GM23248 (cell line): ENCODE results near the gene PLEKHG2. TPM values are rescaled to one million over a fixed set of nuclear protein-coding genes. Genes with fewer than 3 reads are reported as not detected.
"Not testable (repeated sequence)": the region's sequence is repeated elsewhere in the genome, so short reads cannot be mapped to it uniquely, and the experiment has no call there.

Source experiments
- DNase-seq: peaks from one replicate; pipeline ENCODE4 v3.0.0-alpha.2; 2015
- H2AFZ ChIP-seq: fragments of 200-600 bp; sonication (generic); 2 replicates; pipeline ENCODE4 v1.6.1; 2016; ENCODE audit warnings: antibody characterized with exemption
- H3F3A ChIP-seq: fragments of 200-600 bp; sonication (generic); 2 replicates; pipeline ENCODE4 v1.6.1; 2016; ENCODE audit warnings: mild to moderate bottlenecking, antibody characterized with exemption, mixed run types; ENCODE audit not compliant: insufficient read depth
- H3K27ac ChIP-seq: fragments of 200-600 bp; sonication (generic); 2 replicates; pipeline ENCODE4 v1.5.1; 2016; ENCODE audit warnings: mild to moderate bottlenecking
- H3K27me3 ChIP-seq: fragments of 200-600 bp; sonication (generic); replicated peaks from 2 replicates; pipeline ENCODE4 v1.6.1; 2016; ENCODE audit warnings: mild to moderate bottlenecking; ENCODE audit not compliant: insufficient read depth
- H3K36me3 ChIP-seq: fragments of 200-600 bp; sonication (generic); 2 replicates; pipeline ENCODE4 v1.6.1; 2016; ENCODE audit warnings: low read depth, mild to moderate bottlenecking
- H3K4me1 ChIP-seq: fragments of 200-600 bp; sonication (generic); 2 replicates; pipeline ENCODE4 v1.6.1; 2016; ENCODE audit warnings: mild to moderate bottlenecking; ENCODE audit not compliant: insufficient read depth
- H3K4me2 ChIP-seq: fragments of 200-600 bp; sonication (generic); one replicate; pipeline ENCODE4 v1.6.1; 2016; ENCODE audit warnings: mild to moderate bottlenecking; ENCODE audit not compliant: unreplicated experiment
- H3K4me3 ChIP-seq: fragments of 200-600 bp; sonication (generic); 2 replicates; pipeline ENCODE4 v1.5.1; 2016; ENCODE audit warnings: mild to moderate bottlenecking
- H3K79me2 ChIP-seq: fragments of 200-600 bp; sonication (generic); 2 replicates; pipeline ENCODE4 v1.6.1; 2016; ENCODE audit warnings: mild to moderate bottlenecking; ENCODE audit not compliant: insufficient read depth
- H3K9ac ChIP-seq: fragments of 200-600 bp; sonication (generic); 2 replicates; pipeline ENCODE4 v1.6.1; 2016; ENCODE audit warnings: mild to moderate bottlenecking
- H3K9me2 ChIP-seq: fragments of 200-600 bp; sonication (generic); 2 replicates; pipeline ENCODE4 v1.6.1; 2016; ENCODE audit warnings: mixed run types, mild to moderate bottlenecking, moderate library complexity; ENCODE audit not compliant: insufficient read depth
- H3K9me3 ChIP-seq: fragments of 200-600 bp; sonication (generic); one replicate; pipeline ENCODE4 v1.6.1; 2017; ENCODE audit warnings: low read depth
- H4K20me1 ChIP-seq: fragments of 200-600 bp; sonication (generic); 2 replicates; pipeline ENCODE4 v1.6.0; 2016; ENCODE audit not compliant: insufficient read depth
- EZH2 ChIP-seq: fragments of 200-600 bp; sonication (generic); IDR thresholded peaks from 2 replicates; pipeline ENCODE4 v1.6.1; 2018; ENCODE audit warnings: antibody characterized with exemption, mild to moderate bottlenecking; ENCODE audit not compliant: insufficient read depth, poor library complexity, severe bottlenecking
- EZH2phosphoT487 ChIP-seq: fragments of 200-600 bp; sonication (generic); IDR thresholded peaks from 2 replicates; pipeline ENCODE4 v1.6.1; 2018; ENCODE audit warnings: antibody characterized with exemption, moderate library complexity, mild to moderate bottlenecking, low read depth; ENCODE audit not compliant: insufficient read depth
- WGBS, 2 experiments: methylation state at CpG; one replicate each; pipeline ENCODE4 v1.1.6; 2015 to 2017; ENCODE audit warnings: low lambda C conversion rate in 2 of 2, low coverage in 1 of 2; ENCODE audit errors: missing lambda C conversion rate in 2 of 2; 5-methylcytosine and 5-hydroxymethylcytosine counted together
- in situ Hi-C: fragments of 300-500 bp; cut with MboI; formaldehyde crosslinking; loops from 2 replicates; pipeline ENCODE4 v1.15.0; 2020
- polyA plus RNA-seq: library from polyadenylated mRNA; unstranded; fragments of >200 nt; fragmentation: Nextera tagmentation; extraction: Ambion mirVana; gene quantifications from 2 replicates; pipeline ENCODE4 v1.2.1, GENCODE V29; 2016
- total RNA-seq: library from RNA; depleted of rRNA; stranded (reverse); fragments of >200 nt; shearing (Covaris generic); gene quantifications from 2 replicates; pipeline ENCODE4 v1.2.3, GENCODE V29; 2014

Gene PLEKHG2
- total and polyA plus RNA-seq, 2 experiments from 2014 or later: 12.0 to 12.2 TPM

GRCh38 chr19:39377373-39378362, 34.8 kb upstream of the PLEKHG2 start:
- Histone ChIP-seq H3K79me2 (peaks cover 27% of the 10 kb centered on the region), H3K9me3 (no peaks in the 10 kb centered on the region), H3F3A (peaks cover 26% of the 10 kb centered on the region), H3K4me1 (peaks cover 11% of the 10 kb centered on the region), H3K27me3 (no peaks in the 10 kb centered on the region), H3K27ac (peak overlapping the region; percentile 42), H2AFZ (no peak overlapping the region), H3K4me2 (no peak overlapping the region), H3K4me3 (no peak overlapping the region), H3K36me3 (peaks cover 47% of the 10 kb centered on the region), H3K9ac (no peak overlapping the region), H4K20me1 (no peaks in the 10 kb centered on the region), H3K9me2 (no peaks in the 10 kb centered on the region)
- 93 to 97% methylated on average over 18 of the region's 18 CpGs for WGBS, 2 experiments
- in situ Hi-C loops: no loop called here
- TF ChIP-seq EZH2phosphoT487 (no peak), EZH2 (no peak)
- peak; percentile 50 for DNase-seq

DNA sequence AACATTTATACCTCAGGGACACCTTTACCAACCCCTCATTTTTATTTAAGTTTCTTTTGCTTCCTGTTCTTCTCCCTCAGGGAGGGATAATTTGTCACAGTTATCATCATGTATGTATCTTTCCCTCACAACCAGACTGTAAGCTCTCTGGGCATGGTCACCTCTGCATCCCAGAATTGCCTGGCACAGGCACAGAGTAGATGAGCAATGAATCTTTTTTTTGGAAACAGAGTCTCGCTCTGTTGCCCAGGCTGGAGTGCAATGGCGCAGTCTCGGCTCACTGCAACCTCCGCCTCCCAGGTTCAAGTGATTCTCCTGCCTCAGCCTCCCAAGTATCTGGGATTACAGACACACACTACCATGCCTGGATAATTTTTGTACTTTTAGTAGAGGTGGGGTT, 33.1 kb upstream of the PLEKHG2 start:
- Histone ChIP-seq H3F3A (peaks cover 12% of the 10 kb centered on the region; the same call in 1 of the 2 replicates), H3K79me2 (peaks cover 15% of the 10 kb centered on the region), H3K36me3 (peaks cover 47% of the 10 kb centered on the region)
- in situ Hi-C loops, H2AFZ ChIP-seq, H3K9me3 ChIP-seq, H3K4me2 ChIP-seq, H3K27me3 ChIP-seq, H3K9ac ChIP-seq, H3K4me3 ChIP-seq, H3K27ac ChIP-seq, H3K4me1 ChIP-seq, DNase-seq, H3K9me2 ChIP-seq, H4K20me1 ChIP-seq: not testable (repeated sequence)
- WGBS, 2 experiments: 89 to 91% methylated on average over 4 of the region's 4 CpGs

- Histone ChIP-seq H3K79me2 (peaks cover 10% of the 10 kb centered on the region), H3K27me3 (no peaks in the 10 kb centered on the region), H3F3A (peaks cover 12% of the 10 kb centered on the region; the same call in 1 of the 2 replicates), H2AFZ (no peak overlapping the region), H3K36me3 (peaks cover 47% of the 10 kb centered on the region), H3K9me3 (no peaks in the 10 kb centered on the region), H4K20me1 (no peaks in the 10 kb centered on the region), H3K4me1 (no peaks in the 10 kb centered on the region), H3K4me3 (no peak overlapping the region), H3K27ac (no peak overlapping the region), H3K9me2 (no peaks in the 10 kb centered on the region), H3K9ac (no peak overlapping the region), H3K4me2 (no peak overlapping the region)
- DNase-seq: no peak
- WGBS, 2 experiments: 69 to 75% methylated on average over 14 of the region's 14 CpGs
- TF ChIP-seq EZH2 (no peak), EZH2phosphoT487 (no peak)
- in situ Hi-C loops: no loop called here
Measured at GRCh38 chr19:39379865-39380396, 32.5 kb upstream of the PLEKHG2 start.

- DNase-seq: no peak
Measured at GRCh38 chr19:39380521-39381502, 31.7 kb upstream of the PLEKHG2 start.

More at GRCh38 chr19:39380521-39381502, 31.7 kb upstream of the PLEKHG2 start:
- Histone ChIP-seq H3K9me3 (no peaks in the 10 kb centered on the region), H3K4me3 (no peak overlapping the region), H3K9ac (no peak overlapping the region), H2AFZ (no peak overlapping the region), H3K9me2 (no peaks in the 10 kb centered on the region), H3K79me2 (peaks cover under 1% of the 10 kb centered on the region), H3K4me2 (no peak overlapping the region), H3F3A (peaks cover 12% of the 10 kb centered on the region; the same call in 1 of the 2 replicates), H3K36me3 (peaks cover 47% of the 10 kb centered on the region), H3K27me3 (no peaks in the 10 kb centered on the region), H4K20me1 (no peaks in the 10 kb centered on the region), H3K4me1 (no peaks in the 10 kb centered on the region), H3K27ac (no peak overlapping the region)
- TF ChIP-seq EZH2 (no peak), EZH2phosphoT487 (no peak)
- 86 to 95% methylated on average over 15 to 17 of the region's 17 CpGs for whole genome bisulfite sequencing, 2 experiments
- in situ Hi-C loops: no loop called here
